NCI-H1105 (cell line): ENCODE measurements around the gene MAP3K2.

ENCODE experiments used
- DNase-seq: peaks from one replicate; lab custom pipeline; 2025; lab: John Stamatoyannopoulos, UW

The MAP3K2 gene

DNA sequence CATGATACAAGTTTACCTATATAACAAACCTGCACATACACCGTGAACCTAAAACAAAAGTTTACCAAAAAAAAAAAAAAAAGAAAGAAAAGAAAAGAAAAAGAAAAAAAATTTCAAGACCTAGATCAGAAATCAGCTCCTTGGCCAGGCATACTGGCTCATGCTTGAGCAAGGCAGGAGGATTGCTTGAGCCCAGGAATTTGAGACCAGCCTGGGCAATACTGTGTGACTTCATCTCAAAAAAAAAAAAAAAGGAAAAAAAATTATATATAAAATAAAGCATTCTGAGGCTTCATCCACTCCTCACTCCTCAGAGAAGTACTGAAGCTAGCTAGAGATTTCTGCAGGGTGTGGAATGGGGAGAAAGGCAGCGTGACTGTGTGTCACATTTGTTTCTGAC lies 18.7 kb upstream of the MAP3K2 start:
- DNase-seq = no peak

DNA sequence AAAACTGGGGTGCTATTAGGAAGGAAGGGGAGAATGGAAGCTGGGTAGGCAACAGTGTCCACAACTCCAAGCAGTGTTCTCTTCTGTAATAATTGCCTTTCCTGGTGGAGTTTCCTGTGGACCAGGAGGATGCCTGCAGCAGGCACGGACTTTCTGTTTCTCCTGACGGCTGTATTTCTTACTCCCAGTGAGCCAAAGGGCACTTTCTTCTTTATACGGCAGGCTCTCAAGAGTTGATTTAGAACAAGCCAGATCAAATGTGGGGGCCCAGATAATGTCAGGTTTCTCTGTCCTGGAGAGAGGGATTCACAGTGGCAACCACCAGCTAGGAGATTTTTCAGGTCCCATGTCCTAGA lies 17.5 kb upstream of the MAP3K2 start:
- no peak for DNase-seq

DNA sequence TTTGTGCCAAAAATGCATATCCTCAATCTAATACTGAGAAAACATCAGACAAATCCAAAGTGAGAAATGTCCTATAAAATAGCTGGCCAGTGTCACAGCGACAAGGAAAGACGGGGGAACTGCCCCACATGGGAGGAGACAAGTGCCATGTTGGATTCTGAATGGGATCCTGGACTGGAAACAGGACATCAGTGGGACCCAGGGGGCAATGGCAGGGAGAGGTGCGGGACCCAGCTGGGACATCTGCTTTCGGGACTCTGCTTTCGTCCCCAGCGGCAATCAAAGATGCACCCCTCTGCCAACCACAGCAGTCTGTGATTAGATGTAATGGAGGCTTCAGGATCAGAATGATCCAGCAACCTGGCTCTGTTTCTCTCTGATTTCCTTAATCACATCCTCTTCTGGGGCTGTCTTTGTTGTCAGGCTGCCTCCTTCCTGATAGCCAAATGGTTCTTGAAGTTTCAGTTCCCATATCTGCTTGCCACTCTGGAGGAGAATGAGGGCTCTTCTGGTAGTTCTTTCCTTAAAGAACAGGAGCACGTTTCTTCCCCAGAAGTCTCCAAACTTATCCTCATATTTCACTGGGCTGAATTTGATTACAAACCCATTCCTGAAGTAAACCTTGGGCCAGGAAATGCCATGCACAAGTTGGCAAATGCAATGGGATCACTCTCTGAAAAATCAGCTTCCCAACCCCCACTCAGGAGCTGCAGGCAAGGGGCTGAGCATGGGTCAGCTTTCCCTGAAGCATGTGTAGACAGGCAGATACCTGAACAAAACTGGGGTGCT lies 16.9 kb upstream of the MAP3K2 start:
- no peak for DNase-seq

DNA sequence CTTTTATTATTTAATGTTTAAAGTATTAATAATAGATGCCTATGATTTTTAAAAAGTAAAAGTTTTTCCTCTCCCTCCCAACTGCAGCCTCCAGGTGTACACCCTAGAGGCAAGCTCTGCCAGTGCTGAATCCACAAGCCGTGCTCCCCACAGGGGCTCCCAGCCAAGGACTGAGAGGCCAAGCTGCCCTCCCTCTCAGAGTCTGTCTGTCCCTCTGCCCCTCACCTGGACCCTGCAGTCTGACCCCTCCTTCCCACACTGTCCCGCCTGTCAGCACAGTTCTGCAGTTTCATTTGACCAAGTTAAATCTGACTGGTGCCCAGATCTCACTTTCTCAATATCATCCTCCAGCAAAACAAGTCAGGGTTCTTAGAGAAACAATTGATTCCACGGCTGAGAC lies 15.7 kb upstream of the MAP3K2 start:
- no peak for DNase-seq

DNA sequence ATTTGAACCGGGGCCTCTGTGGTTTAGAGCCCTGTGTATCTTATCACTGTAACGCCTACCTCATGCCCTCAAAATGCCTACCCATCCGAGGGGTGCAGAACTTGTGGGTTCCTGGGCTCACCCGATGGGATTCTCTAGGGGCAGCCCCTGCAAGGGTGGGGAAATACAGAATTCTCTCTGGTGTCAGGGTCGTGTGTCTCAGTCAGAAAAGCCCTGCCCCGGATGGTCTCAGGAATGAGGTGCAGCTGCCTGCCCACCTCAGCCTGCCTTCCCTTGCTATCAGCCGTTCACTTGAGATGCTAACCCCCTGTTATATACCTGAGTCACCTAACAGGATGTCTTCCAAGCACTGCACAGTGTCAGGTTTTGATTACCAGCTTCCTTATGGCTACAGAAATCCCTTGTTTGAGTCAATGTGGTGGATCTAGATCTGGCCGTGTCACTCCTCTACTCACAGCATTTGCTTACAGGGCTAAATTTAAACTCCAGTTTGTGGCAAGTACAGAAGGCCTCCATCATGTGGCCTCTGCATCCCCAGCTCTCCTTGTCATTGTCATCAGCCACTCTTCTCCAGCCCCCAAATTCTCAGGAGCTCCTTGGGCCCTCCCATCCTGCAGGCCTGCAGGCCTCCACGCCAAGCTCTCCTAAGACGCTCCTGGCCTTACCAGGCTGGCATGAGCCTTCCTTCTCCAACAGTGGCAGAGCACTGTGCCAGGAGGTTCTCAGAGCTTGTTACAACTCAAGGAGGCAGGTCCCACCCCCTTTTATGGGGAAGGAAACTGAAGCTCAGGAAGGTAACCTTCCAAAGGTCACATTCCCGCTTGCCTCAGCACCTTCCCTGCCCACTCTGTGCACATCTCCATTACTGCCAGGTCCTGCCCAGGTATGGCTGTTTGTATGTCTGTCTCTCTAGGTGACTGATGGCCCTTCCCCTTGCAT lies 14.3 kb upstream of the MAP3K2 start:
- no peak for DNase-seq

DNA sequence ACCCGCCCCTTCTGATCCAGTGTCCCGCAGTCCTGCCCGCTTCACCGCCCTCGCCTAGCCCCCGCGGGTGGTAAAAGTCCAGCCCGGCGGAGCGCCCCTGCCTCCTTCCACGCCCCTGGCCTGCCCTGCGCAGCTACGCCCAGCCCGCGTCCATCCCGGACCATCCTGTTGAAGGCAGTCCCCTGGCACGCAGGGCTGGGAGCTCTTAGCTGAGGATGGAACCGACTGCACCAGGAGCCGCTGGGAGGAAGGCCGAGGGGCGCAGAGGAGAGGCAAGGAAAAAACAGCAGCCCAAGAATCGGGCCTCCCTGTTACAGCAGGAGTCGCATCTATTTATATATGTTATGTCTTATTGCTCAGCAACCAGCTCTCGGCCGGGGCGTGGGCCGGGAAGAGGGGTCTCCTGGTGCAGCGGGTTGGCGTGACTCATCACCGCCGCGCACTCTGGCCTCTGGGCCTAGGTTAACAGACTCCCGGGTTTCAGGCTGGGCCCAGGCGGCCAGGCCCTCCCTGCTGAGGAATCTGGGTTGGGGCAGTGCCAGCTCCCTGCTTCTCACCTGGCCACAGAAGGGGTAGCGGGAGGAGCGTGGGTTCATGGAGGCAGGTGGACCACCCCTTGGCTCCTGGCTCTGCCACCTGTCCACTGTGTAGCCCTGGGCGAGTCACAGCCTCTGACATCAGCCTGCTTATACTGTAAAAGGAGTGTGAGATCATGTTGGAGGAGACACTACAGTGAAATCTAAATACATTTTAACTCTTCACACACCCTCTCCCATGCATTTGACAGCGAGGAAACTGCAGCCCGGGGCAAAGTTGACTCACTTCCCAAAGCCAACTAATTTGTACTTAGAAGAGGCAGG lies 13.4 kb upstream of the MAP3K2 start:
- DNase-seq = no peak

DNA sequence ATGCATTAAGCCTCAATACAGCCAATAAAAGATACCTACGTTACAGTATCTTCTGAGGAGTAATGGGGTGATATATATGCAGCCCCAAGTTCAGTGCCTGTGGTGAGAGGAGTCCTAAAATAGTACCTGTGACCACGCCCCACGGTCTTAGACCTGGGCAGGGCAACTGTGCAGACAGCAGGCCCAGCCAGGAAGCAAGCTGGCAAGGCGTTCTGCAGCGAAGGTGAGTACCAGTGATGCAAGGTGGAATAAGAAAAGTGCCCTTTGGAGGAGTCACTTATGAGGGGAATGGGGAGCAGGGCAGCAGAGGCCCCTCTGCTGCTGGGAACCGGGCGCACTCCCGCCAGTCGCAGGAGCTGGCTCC lies 12.7 kb upstream of the MAP3K2 start:
- DNase-seq = no peak

DNA sequence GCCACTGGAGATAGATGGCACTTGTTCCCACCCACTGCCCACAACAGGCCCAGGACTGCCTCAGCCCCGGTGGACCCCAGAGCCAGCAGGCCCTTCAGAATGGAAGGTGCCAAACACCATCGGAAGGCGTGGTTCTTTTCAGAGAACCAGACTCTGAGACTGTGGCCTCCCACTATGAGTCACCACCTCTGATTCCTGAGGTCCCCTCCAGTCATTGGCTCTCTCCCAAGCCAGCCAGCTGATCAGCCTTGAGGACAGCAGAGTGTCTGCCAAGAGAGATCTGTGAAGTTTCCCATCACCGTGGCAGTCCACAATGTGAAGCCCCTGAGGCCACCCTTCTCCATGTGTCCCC lies 10.4 kb upstream of the MAP3K2 start:
- DNase-seq = no peak

DNA sequence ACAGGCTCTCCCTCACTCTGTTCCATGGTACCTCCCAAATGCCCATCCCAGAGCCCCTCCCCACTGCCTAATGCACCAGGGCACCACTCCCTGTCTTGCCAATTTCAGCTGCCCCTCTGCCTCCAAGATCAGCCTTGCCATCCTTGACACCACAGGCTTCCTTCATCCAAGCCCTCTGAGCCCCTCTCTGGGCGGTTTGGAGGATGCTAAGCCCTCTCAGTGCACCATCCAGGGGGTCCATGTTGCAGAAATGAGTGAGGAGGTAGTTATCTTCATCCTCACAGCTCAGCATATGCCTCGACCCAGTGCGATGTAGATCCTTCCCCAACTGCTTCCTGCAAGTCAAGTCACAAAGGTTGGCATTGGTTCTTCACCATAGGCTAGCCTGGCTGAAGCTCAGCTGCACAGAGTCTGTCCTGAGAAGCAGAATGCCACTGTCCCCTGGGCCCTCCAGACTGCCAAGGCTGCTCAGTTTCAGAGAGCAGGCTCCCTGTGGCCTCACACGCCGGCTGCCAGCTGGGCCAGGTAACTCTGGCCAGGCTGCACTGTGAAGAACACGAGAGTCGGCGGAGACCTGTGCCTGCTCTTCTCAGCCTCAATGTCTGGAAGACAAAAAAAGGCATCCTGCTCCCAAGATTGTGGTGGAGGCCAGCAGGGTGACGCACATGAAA lies 9.9 kb upstream of the MAP3K2 start:
- DNase-seq = no peak

DNA sequence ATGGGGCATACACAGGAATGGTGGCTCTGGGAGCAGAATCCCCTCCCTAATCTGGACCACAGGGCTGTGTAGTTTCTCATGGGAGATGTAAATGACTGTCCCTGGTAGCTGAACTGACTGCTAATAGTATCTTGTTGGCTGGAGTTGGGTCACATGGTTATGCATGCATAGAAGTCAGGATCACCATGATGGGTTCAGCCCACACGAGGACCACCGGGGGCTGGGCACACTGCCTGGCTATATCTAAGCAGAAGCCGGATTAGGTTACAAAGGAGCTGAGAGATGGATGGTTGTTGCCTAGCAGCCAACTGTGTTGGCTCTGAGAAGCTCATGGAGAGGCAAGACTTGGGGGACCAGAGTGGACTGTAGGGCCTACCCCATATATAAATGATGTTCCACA lies 6.7 kb upstream of the MAP3K2 start:
- no peak for DNase-seq

DNA sequence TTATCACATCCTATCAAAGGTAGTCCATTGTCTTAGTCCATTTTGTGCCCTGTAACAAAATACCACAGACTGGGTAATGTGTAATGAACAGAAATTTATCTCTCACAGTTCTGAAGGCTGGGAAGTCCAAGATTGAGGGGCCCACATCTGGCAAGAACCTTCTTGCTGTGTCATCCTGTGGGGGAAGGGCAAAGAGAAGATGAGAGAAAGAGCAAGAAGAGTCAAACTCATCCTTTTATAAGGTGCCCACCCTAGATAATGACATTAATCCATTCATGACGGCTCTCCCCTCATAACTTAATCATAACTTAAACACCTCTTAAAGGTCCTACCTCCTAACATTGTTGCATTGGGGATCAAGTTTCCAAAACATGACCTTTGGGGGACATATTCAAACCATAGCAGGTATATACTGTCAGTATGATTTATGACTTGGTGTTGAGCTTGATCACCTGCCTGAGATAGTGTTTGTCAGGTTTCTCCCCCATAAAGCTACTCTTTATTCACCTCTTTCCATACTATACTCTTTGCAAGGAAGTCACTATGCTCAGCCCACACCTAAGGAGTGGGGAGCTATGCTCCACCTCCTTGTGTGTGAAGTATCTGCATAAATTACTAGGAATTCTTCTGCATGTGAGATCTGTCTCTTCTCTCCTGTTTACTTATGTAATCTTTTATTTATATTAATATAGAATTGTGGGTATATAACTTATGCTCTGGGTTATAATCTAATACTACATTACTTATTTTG lies 5.2 kb upstream of the MAP3K2 start:
- DNase-seq = no peak

DNA sequence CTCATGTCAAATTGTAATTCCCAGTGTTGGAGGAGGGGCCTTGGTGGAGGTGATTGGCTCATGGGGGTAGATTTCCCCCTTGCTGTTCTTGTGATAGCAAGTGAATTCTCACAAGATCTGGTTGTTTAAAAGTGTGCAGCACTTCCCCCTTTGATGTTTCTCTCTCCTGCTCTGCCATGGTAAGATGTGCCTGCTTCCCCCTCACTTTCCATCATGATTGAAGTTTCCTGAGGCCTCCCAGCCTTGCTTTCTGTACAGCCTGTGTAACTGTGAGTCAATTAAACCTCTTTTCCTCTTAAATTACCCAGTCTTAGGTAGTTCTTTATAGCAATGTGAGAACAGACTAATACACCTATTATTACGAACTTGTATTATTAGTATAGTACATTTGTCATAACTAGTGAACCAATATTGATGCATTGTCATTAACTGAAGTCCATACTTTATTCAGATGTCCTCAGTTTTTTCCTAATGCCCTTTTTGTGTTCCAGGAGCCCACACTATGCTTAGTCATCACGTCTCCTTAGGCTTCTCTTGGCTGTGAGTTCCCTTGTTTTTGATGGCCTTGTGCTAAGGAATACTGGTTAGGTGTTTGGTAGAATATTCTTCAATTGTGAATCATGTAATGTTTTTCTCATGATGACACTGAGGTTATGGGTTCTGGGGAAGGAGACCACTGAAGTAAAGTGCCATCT lies 4.5 kb upstream of the MAP3K2 start:
- no peak for DNase-seq

DNA sequence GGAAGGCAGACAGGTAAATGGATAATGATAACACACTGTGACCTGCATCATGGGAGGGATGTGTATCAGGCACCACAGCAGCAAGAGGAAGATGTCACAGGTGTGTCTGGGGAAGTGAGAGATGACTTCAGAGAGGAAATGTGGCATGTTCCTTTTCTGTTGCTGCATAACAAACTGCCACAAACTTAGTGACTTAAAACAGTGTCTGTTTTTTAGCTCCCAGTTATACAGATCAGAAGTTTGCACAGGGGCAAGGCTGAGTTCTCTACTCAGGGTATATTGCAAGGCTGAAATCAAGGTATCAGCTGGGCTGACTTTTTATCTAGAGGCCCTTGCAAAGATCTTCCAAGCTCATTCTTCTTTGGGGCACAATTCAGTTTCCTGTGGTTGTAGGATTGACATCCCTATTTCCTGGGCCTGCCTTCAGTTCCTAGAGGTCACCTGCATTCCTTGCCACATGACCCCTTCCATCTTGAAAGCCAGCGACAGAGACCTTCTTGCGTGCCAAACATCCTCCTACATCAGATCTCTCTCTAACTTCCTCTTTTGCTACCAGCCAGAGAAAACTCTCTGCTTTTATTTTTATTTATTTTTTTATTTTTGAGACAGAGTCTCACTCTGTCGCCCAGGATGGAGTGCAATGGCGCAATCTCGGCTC lies 2.1 kb upstream of the MAP3K2 start:
- DNase-seq = no peak

DNA sequence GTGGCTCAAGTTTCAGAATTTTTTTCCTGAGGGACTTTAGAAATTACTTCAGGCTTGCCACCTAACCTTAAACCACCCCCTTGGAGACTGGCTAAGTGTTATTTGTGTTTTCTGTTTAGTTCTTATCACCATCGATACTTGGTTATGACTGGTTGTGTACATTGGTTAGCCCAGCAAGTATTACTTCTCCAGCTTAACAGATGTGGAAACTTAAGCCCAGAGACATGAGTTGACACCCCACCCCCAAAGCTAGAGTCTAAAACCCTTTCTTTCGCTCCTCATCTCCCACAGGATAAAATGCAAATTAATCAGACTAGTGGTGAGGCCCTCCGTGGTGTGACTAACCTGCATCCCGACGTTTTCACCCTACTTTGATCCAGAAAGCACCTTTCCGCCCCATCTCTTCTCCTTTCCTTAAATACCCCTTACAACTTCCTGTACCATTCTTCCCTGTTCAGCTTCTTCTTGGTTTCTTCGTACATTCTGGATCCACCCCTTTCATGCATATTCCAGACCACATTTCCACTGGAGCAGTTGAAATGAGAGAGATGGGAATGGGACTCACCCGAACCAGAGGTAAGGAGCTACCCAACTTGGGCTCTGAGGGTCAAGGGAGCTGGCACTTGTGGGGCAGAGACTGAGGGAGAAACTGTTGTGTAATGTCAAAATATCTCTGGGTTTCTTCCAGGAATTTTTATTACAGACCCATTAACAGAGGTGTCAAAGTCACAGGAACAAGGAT lies 819 bp upstream of the MAP3K2 start:
- no peak for DNase-seq

DNA sequence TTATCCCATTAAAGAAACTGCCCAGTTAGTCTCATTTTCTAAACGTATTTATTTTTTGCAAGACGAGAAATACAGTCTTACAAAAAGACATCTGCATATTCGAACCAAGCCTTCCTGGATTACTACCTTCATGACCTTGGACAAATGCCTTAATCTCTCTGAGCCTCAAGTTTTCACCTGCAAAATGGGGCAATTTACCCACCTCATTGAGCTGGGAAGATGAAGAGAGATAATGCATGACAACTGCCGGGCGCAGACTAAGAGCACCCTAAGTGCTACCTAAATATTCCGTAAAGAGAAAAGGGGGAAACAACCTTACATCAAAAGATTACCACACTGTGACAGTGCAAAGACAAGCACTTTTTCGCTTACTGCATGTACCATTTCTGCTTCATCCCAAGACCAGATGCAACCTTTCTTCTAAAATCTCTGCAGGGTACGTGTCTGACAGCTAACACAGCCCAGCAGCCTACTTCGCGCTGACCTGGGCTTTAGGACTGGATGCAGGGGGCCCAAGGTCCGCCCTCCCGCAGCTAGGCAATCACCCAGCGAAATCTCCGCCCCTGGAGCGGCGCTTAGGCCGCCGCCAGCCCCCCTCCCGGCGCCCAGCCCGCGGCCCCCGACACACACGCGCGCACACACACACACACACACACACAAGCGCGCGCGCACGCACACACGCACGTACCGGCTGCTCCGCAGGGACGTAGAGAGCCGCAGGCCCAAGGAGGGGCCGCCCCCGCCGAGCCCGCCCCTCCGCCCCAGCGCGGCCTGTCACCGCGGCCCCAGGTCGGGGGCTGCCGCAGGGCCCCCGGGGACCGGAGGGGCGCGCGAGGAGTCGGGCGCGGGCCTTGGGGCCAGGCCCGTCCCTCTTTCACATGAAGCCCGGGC lies 766 bp downstream of the MAP3K2 start:
- peak; percentile 88 for DNase-seq

DNA sequence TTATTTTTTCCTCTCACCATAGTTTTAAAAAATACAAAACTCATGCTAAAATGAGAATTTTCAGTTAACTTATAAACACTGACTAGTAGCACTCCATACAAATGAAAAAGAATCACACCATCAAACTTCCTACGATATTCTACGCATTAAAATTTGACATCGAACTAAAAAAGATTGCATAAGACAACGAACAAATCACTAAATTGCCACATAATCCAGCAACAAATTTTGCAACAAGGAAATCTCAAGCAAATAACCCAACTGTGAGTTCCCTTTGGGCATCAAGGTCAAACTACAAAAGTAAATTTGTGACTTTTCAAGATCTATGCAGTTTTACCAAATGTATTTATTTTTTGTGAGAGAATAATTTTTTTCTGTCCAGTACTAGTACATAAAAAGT lies 1.5 kb downstream of the MAP3K2 start:
- DNase-seq = no peak

DNA sequence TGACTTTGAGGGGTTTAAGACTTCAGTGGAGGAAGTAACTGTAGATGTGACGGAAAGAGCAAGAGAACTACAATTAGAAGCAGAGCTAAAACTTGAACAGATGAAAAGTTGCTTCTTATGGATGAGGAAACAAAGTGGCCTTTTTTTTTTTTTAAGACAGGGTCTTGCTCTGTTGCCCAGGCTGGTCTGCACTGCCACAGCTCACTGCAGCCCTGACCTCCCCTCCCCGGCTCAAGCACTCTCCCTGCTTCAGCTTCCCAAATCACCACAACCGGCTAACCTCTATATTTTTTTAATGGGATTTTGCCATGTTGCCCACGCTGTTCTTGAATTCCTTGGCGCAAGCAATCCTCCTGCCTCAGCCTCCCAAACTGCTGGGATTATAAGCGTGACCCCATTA lies 3.2 kb downstream of the MAP3K2 start:
- no peak for DNase-seq

DNA sequence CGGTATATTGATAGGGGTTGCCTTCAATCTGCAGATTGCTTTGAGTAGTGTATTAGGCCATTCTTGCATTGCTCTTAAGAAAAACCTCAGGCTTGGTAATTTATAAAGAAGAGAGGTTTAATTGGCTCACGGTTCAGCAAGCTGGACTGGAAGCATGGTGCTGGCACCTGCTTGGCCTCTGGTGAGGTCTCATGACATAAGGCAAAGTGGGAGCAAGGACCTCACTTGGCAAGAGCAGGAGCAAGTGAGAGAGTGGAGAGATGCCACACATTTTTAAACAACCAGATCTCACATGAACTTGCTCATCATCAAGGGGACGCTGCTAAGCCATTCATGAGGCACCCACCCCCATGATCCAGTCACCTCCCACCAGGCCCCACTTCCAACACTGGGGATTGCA lies 4.9 kb downstream of the MAP3K2 start:
- no peak for DNase-seq
